H7 (cell line): ENCODE measurements around the gene CD72. TPM values are rescaled to one million over a fixed set of nuclear protein-coding genes. Genes with fewer than 3 reads are reported as not detected.
A peak's percentile ranks its signal among the peaks of the same experiment; 100 is the strongest.

Experiments used
- DNase-seq: peaks from one replicate; pipeline ENCODE4 v3.0.0; 2012
- H3K27me3 ChIP-seq: 2 replicates; pipeline ENCODE4 v1.6.0; 2011; ENCODE audit warnings: mild to moderate bottlenecking, low read length; ENCODE audit not compliant: control insufficient read depth, insufficient read depth
- H3K36me3 ChIP-seq: replicated peaks from 2 replicates; pipeline ENCODE4 v1.5.1; 2011; ENCODE audit warnings: low read length; ENCODE audit not compliant: control insufficient read depth, insufficient read depth
- H3K4me3 ChIP-seq: 2 replicates; pipeline ENCODE4 v1.5.1; 2011; ENCODE audit warnings: low read depth, mild to moderate bottlenecking, control low read depth, low read length, moderate library complexity; ENCODE audit not compliant: insufficient read depth
- total RNA-seq: library from RNA; depleted of rRNA; stranded (reverse); fragments of >200 nt; shearing (Covaris generic); gene quantifications from 2 replicates; pipeline ENCODE4 v1.2.3, GENCODE V29; 2014; rRNA removed

The CD72 gene
- total RNA-seq, 1 experiment from 2014 or later, result 1.9 TPM

DNA sequence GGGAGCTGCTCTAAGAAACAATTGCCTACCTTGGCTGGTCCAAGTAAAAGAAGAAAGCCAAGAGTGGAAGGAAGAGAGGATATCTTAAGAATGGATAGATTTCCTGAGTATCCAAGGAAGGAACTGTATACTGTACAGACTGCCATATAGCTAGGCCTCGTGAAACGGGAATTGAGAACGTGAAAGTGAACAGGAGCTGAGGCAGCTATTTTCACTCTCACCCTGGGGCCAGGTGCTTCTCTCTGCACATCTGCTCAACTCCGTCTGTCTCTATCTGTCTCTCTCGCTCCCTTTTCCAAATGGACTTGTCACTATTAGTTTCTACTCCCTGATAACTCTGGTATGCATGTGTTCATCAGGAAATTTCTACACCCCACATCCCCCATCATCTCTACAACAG, 49.0 kb downstream of the CD72 start:
- no peaks in the 10 kb centered on the region for H3K36me3 ChIP-seq
- no peaks in the 10 kb centered on the region for H3K27me3 ChIP-seq
- DNase-seq, result no peak
- H3K4me3 ChIP-seq, result no peak overlapping the region

DNA sequence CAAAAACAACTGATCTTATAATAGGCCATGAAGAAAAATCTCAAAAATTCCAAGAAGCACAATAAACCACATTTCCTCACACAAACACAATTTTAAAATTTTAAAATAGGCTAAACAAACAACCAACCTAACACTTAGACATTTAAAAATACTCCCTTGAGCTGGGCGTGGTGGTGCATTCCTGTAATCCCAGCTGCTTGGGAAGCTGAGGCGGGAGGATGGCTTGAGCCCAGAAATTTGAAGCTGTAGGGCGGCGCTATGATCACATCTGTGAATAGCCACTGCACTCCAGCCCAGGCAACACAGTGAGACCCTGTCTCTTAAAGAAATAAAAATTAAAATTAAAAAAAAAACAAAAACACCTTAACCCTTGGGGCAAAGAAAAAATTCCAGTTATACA, 50.0 kb downstream of the CD72 start:
- Histone ChIP-seq H3K27me3 (no peaks in the 10 kb centered on the region), H3K4me3 (no peak overlapping the region), H3K36me3 (no peaks in the 10 kb centered on the region)
- no peak for DNase-seq

DNA sequence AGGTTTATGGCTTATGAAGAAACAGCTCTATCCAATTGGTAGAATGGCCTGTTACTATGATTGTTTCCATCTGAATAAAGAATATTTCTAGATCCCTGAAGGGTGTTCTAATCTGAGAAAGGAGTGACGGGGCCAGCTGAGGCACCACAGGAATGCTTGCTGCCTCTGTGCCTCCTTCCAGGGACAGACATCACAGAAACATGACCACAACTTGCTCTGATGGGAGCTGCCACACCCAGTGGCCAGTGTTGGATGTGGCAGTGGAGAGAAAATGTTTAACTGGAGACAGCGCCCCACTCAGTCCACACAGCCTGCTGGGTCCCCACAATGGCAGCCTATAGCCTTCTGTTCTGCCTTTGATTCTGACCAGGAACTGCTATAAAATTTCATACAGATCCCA, 51.8 kb downstream of the CD72 start:
- Histone ChIP-seq H3K36me3 (no peaks in the 10 kb centered on the region), H3K27me3 (no peaks in the 10 kb centered on the region), H3K4me3 (no peak overlapping the region)
- DNase-seq, result peak; percentile 27

DNA sequence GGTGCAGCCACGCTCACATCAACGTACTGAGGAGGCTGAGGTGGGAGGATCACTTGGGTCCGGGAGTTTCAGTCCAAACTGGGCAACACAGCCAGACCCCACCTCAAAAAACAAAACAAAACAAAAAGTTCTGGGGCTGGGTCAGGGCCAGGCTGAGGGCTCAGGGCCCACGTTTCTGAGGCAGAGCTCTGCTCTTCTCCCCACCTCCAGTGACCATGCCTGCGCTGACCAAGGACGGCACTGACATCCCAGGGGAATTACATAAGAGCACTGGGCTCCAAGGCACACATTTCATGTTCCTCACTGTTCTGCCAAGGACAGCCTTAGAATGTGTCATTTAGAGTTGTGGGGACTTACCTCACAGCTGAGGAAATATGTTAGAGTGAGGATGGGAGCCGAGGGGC, 53.6 kb downstream of the CD72 start:
- Histone ChIP-seq H3K36me3 (peaks cover under 1% of the 10 kb centered on the region; the same call in 1 of the 2 replicates), H3K4me3 (no peak overlapping the region), H3K27me3 (no peaks in the 10 kb centered on the region)
- DNase-seq, result no peak

DNA sequence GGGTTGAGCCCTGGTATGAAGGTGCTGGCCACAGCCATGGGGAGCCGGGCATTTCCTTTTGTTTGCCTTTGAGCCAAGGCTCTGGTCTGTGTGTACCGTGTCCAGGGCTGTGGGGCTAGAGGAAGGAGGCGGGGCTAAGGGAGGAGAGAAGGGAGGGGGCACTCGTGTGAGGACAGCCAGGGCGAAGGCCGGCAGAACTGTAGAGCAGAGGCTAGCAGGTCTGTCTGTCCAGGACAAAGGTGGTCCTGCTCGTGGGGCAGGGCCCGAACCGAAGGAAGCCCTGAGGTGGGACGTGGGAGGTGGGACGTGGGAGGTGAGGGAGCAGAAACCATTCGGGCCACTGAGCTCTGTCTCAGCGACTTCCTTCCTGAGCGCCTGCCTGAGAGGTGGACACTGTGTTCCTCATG, 54.4 kb downstream of the CD72 start:
- DNase-seq, result peak; percentile 80
- H3K4me3 ChIP-seq, result no peak overlapping the region
- peaks cover 3% of the 10 kb centered on the region for H3K36me3 ChIP-seq
- no peaks in the 10 kb centered on the region for H3K27me3 ChIP-seq

DNA sequence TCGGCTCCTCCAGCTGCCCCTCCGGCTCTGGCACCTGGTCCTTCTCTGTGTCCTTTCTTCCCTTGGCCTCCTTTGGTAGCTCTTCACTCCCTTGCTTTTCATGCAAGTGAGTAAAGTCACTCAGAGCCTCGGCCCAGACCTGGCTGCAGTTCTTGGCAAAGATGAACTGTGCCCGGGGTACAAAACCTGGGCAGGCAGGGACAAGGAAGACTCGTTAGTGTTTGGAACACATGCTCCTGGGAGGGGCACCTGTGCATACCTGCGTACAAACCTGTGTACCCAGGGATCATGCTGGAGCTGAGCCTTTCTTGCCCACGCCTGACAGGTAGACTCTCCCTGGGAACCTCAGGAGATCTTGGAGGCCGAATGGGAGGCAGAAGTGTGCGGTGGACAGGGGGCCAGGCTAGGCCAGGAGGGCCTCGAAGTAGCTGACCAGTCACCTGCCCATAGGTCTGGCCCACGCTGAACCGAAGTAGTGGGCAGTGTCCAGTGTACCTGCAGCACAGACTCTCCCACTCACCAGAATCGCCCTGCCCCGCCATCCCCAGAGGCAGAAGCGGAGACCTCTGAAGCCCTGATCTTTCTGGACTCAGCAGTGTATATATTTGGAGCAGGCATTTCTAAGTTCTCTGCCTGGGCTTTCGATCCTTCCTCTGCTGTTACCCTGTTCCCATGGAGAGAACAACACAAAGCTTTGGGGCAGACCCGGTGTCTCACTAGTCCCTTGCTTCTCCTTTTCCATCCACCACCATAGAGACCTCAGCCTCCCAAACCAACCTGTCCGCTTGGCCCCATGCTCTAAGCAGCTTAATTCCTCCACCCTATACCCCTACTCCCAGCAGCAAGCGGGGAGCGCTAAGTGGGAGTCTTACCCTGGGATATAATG, 55.1 kb downstream of the CD72 start:
- Histone ChIP-seq H3K4me3 (no peak overlapping the region), H3K36me3 (peaks cover 5% of the 10 kb centered on the region), H3K27me3 (no peaks in the 10 kb centered on the region)
- DNase-seq, result no peak

DNA sequence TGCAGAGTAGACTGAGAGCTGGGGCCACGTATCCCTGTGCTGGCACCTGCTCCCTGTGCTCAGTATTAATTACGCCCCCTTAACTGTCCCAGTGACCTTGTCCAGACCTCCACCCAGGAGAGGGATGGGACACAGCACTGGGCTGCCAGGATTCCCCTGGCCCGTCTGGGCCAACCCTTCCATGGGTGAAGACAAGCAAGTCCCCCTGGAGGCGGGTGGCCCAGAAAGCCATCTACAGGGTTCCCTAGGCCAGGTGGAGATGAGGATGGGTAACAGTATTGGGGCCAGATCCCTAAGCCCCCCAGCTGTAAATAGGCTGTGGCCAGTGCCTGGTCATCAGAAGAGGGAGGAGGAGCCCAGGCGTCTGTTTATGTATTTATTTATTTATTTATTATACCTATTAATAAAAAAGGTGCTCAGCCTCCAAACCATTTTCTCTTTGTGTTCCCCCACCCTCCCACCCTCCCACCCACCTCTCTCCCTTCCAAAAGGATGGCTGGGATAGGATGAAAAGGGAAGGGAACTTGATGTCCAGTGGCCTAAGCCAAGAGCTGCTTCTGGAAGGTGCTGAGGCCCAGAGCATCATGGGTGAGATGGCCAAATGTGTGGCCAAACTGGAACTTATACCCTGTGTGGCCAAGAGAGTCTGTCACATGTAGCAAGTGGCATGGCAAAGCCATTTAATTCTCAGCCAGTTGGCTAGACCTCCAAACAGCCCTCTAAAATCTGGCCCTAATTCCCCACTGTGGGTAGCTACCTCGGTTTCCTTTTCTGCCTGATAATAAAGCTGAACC, 56.5 kb downstream of the CD72 start:
- no peak overlapping the region for H3K4me3 ChIP-seq
- peaks cover 5% of the 10 kb centered on the region for H3K36me3 ChIP-seq
- no peak for DNase-seq
- H3K27me3 ChIP-seq, result no peaks in the 10 kb centered on the region

DNA sequence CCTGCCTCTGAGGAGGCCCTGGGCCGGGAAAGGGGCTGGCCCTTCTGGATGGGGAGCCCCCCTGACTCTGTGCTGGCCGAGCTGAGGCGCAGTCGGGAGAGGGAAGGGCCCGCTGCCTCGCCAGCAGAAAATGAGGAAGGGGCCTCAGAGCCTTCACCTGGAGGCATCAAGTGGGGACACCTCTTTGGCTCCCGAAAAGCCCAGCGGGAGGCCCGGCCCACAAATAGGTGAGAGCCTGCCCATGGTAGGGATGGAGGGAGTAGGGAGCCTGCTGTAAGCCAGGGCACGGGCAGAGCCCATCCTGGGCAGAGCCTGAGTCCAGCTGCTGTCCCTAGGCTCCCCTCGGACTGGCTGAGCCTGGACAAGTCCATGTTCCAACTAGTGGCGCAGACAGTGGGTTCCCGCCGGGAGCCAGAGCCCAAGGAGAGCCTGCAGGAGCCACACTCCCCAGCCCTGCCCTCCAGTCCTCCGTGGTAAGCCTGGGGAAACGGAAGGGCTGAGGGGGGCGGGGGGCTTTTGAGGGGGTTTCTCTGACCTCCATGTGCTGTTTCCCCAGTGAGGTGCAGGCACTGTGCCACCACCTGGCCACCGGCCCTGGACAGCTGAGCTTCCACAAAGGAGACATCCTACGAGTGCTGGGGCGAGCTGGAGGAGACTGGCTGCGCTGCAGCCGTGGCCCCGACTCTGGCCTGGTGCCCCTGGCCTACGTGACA, 57.4 kb downstream of the CD72 start:
- no peak overlapping the region for H3K4me3 ChIP-seq

More for the DNA sequence above, 57.4 kb downstream of the CD72 start:
- no peak for DNase-seq
- no peaks in the 10 kb centered on the region for H3K27me3 ChIP-seq
- H3K36me3 ChIP-seq, result peaks cover 8% of the 10 kb centered on the region

Other genes with a start within 250 kb of the CD72 start
- 12.3 and 13.7 TPM in 2 replicates for gene RUSC2, start 128.3 kb downstream of the CD72 start, total RNA-seq
- 6.0 and 11.9 TPM in 2 replicates for gene TESK1, start 13.2 kb downstream of the CD72 start, total RNA-seq
- 0.69 and 2.3 TPM in 2 replicates for gene SIT1, start 32.5 kb upstream of the CD72 start, total RNA-seq
- 10,629 and 14,347 TPM in 2 replicates for gene RMRP, start 39.6 kb upstream of the CD72 start, total RNA-seq
- gene CCDC107, start 39.9 kb upstream of the CD72 start, total RNA-seq, result 4.1 and 9.3 TPM in 2 replicates
- gene ARHGEF39, start 46.8 kb upstream of the CD72 start, total RNA-seq, result 17.4 and 21.4 TPM in 2 replicates
- 0.78 TPM in 1 of 2 replicates, not detected in the other for gene CA9, start 55.5 kb upstream of the CD72 start, total RNA-seq
- 117 and 129 TPM in 2 replicates for gene TPM2, start 71.5 kb upstream of the CD72 start, total RNA-seq
- gene TLN1, start 113.8 kb upstream of the CD72 start, total RNA-seq, result 91.2 and 106 TPM in 2 replicates
- 26.0 and 28.6 TPM in 2 replicates for gene CREB3, start 114.3 kb upstream of the CD72 start, total RNA-seq
- gene GBA2, start 130.8 kb upstream of the CD72 start, total RNA-seq, result 75.2 and 85.5 TPM in 2 replicates
- 14.4 and 16.4 TPM in 2 replicates for gene RGP1, start 130.9 kb upstream of the CD72 start, total RNA-seq
- not detected in 2 replicates for gene MSMP, start 135.9 kb upstream of the CD72 start, total RNA-seq
- gene NPR2, start 173.2 kb upstream of the CD72 start, total RNA-seq, result 6.4 and 7.5 TPM in 2 replicates
- 0.15 and 0.55 TPM in 2 replicates for gene SPAG8, start 193.8 kb upstream of the CD72 start, total RNA-seq
- gene HINT2, start 196.6 kb upstream of the CD72 start, total RNA-seq, result 46.9 and 53.8 TPM in 2 replicates
- not detected in 2 replicates for gene FAM221B, start 210.3 kb upstream of the CD72 start, total RNA-seq
- 2.0 and 3.1 TPM in 2 replicates for gene TMEM8B, start 210.8 kb upstream of the CD72 start, total RNA-seq